Right cardiac atrium (tissue), 5 donors: ENCODE measurements around the gene FRMD4A. TPM values are rescaled to one million over a fixed set of nuclear protein-coding genes. Genes with fewer than 3 reads are reported as not detected.
"Not testable (repeated sequence)": the region's sequence is repeated elsewhere in the genome, so short reads cannot be mapped to it uniquely, and the experiment has no call there.

ENCODE experiments used
- ATAC-seq, 2 donors: fragments of 200-7000 bp; cut with Tn5 transposase; one replicate each; pipeline versions ENCODE4 v1.8.0 to v1.9.1; 2020; ENCODE audit warnings: moderate library complexity in 2 of 2, mild to moderate bottlenecking in 1 of 2
- DNase-seq, 3 donors: peaks; one replicate each; pipeline ENCODE4 v3.0.0-alpha.2; 2020
- H3K27ac ChIP-seq: one replicate; pipeline ENCODE4 v1.5.1; 2013; ENCODE audit warnings: mild to moderate bottlenecking, low read length, control low read depth, moderate library complexity
- H3K27me3 ChIP-seq: one replicate; pipeline ENCODE4 v1.6.1; 2013; ENCODE audit not compliant: control insufficient read depth, insufficient read depth
- H3K4me1 ChIP-seq: one replicate; pipeline ENCODE4 v1.6.1; 2013; ENCODE audit warnings: low read length; ENCODE audit not compliant: control insufficient read depth, insufficient read depth
- H3K4me3 ChIP-seq: one replicate; pipeline ENCODE4 v1.5.1; 2013; ENCODE audit warnings: low read length, control low read depth
- H3K9me3 ChIP-seq: one replicate; pipeline ENCODE4 v1.6.1; 2013; ENCODE audit warnings: low read length; ENCODE audit not compliant: control insufficient read depth
- WGBS: extraction: QIAGEN DNeasy Blood & Tissue Kit; methylation state at CpG from one replicate; pipeline ENCODE4 v1.1.7; 2013; 5-methylcytosine and 5-hydroxymethylcytosine counted together
- intact Hi-C, 4 donors: fragments of 100-400 bp; cut with DNase I; formaldehyde crosslinking; loops; one replicate each; pipeline versions ENCODE4 v1.11.0 to v1.14.0; 2022 to 2023
- polyA plus RNA-seq: library from polyadenylated mRNA; stranded (reverse); fragments of 200-250 nt; gene quantifications from one replicate; pipeline ENCODE4 v1.2.3, GENCODE V29; 2013
- total RNA-seq, 4 donors: library from RNA; stranded (reverse); fragmentation: NEBNext Ultra II Directional; extraction: Animal tissue kit (Norgen Biotek cat#: 25700); gene quantifications; one replicate each; pipeline ENCODE4 v1.2.1, GENCODE V29; 2021
- donor health status: healthy with polysubstance abuse.
- donor health status: DM: no; HTN: yes; CAD: no.
- donor health status: DM: no; HTN: no; CAD: no.
- donor health status: DM: no; HTN: yes; CAD: no; lungs with severe emphysema.
- donor health status: DM: yes; HTN: yes; CAD: no.

FRMD4A gene
- total and polyA plus RNA-seq, 5 donors: 14.8 to 30.3 (median 25.1) TPM

DNA sequence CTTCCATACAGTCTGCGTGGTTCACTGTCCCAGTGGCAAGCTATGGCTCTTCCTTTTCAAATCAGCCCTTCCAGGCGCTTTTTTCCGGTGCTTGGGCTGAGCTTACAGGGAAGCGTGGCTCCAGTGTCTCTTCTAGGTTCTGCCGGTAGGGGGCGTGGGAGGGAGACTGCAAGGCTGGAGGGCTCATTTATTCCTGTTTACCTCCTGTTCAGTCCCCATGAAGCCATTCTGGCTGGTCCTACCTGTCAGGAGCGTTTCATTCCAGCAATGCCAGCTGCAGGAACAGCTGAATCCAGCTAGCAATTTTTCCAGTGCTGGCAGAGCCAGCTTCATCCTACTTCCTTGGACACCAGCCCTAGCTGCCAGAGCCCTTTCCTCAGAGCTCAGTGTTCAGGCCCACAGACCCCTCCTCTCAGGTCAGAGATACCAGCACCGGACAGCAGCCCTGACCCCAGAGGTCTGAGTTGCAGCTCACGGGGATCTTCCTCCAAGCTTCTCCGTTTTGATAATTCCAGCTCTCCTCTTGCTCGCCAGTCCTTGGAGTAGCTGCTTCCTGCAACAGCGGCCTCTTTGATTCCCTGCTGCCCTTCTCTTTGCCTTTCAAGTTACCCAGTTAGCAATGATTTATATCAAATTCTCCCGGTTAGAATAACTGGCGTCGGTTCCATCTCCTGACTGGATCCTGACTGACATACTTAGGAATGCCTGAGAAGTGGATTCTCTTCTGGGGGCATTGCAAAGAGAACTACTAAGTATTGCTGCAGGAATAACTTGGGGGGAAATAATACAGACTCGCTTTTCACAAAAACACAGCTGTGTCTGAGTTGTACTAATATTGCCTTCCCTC is 129.8 kb downstream of the FRMD4A start:
- intact Hi-C loops: no loop called here
- ATAC-seq (no peak), DNase-seq (no peak)
- 49% methylated on average over 16 of the region's 16 CpGs for WGBS
- Histone ChIP-seq H3K4me1 (no peaks in the 10 kb centered on the region), H3K27me3 (no peaks in the 10 kb centered on the region), H3K4me3 (no peak overlapping the region), H3K27ac (no peak overlapping the region), H3K9me3 (no peaks in the 10 kb centered on the region)

DNA sequence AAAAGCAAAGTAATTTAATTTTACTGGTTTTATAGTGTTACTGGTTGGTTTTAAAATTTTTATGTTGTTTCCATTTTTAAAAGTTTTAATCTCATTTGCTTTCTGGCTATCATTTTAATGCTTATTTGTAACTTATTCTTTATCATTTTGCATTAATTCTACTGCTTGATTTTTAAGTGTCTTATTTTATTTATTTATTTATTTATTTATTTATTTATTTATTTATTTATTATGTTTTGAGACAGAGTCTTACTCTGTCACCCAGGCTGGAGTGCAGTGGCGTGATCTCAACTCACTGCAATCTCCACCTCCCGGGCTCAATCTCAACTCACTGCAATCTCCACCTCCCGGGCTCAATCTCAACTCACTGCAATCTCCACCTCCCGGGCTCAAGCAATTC is 131.6 kb downstream of the FRMD4A start:
- WGBS: 94% methylated on average over 4 of the region's 4 CpGs
- not testable (repeated sequence) for ATAC-seq, H3K4me3 ChIP-seq, H3K4me1 ChIP-seq, H3K27ac ChIP-seq, DNase-seq, H3K27me3 ChIP-seq, H3K9me3 ChIP-seq
- intact Hi-C loops: loop anchor here in 2 of 4 donors (5.0 to 10.0 kb wide), 2 partner anchors 276 to 278 kb away; no protein-coding TSS in a partner anchor

DNA sequence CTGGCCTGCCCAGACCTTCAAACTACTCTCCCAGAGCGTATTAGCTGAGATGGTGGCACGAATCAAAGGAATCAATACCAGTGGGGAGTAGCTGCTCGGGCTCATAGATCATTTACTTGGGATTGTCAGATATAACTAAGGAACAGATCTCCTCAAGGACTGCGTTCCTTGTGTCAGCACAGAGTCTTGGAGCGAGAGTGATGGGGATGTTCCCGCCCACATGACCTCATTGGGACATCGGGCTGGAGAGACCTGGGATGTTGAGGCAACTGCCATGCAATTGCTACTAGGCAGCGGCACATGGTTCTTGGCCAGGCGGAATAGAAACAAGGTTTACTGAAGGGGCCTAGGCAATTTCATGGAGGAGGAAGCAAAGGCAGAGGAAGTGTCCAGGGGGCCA is 132.6 kb downstream of the FRMD4A start:
- H3K27ac ChIP-seq: no peak overlapping the region
- H3K4me1 ChIP-seq: no peaks in the 10 kb centered on the region
- intact Hi-C loops: loop anchor here in 2 of 4 donors (5.0 to 10.0 kb wide), 2 partner anchors 277 to 279 kb away; no protein-coding TSS in a partner anchor
- no peak overlapping the region for H3K4me3 ChIP-seq
- DNase-seq (no peak), ATAC-seq (no peak)
- H3K9me3 ChIP-seq: no peaks in the 10 kb centered on the region
- WGBS: 87% methylated on average over 9 of the region's 9 CpGs
- no peaks in the 10 kb centered on the region for H3K27me3 ChIP-seq

DNA sequence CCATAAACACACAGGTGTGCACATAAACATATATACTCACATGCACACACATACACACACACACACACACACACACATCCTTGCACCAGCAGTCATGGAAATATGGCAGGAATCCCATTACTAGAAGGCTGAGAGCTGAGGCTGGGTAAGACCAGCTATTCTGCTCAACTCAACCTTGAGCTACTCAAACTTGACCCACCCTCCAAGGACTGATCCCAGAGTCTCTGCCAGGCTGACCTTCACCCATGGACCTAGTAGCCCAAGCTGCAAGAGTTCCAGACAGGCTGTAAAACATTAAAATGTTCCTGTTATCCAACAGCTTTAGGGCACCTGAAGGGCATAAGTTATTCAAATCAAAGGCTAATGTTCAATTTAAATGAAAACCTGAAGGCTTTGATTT is 134.6 kb downstream of the FRMD4A start:
- Histone ChIP-seq H3K9me3 (no peaks in the 10 kb centered on the region), H3K27me3 (no peaks in the 10 kb centered on the region), H3K4me1 (no peaks in the 10 kb centered on the region), H3K27ac (no peak overlapping the region), H3K4me3 (no peak overlapping the region)
- no peak for DNase-seq
- no peak for ATAC-seq
- intact Hi-C loops: loop anchor here (2.0 to 10.0 kb wide), 3 partner anchors 279 to 283 kb away; no protein-coding TSS in a partner anchor

DNA sequence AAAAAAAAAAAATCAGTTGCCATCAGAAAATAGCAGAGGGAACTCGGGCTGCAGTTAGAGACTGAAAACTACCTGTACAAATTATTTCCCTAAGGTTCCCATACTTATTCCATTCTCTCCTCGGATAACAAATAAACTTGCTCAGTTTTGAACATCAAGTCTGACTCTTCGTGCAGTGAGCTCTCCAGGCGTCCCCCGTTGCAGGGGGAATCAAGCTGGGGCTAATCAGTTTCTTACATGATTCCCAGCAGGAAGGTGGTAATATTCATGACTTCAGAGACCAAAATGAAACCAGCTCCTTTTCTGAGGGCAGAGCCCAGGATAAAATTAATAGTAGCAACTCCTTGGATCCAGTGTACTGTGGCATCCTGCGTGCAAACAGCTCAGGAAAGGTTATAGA is 135.3 kb downstream of the FRMD4A start:
- no peaks in the 10 kb centered on the region for H3K27me3 ChIP-seq
- H3K9me3 ChIP-seq: no peaks in the 10 kb centered on the region
- intact Hi-C loops: loop anchor here in 2 of 4 donors (5.0 to 10.0 kb wide), 2 partner anchors 279 to 282 kb away; no protein-coding TSS in a partner anchor

DNA sequence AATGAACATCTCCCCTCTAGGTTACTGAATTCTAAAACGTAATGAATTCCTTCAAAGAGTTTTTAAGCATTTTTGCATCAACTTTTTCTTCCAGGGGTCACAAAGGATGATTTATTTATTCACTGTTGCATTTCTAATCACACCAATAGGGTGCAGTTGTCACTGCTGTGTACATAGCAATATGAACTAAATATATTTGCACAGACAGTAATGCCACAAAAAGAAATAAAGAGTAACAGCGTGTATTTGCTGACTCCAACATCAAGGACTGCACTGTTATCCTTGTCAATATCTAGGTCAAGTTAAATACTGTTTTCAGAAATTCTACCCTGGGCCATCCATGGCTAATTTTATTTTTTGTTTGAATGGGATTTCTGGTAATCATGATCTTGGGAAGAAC is 138.0 kb downstream of the FRMD4A start:
- intact Hi-C loops: loop anchor here in 1 of 4 donors (10.0 kb wide), 1 partner anchor 282 kb away; no protein-coding TSS in a partner anchor
- WGBS: 80% methylated on average over 2 of the region's 2 CpGs
- no peak for DNase-seq

More for the DNA sequence above, 135.3 kb downstream of the FRMD4A start:
- ATAC-seq (no peak), DNase-seq (no peak)
- 70% methylated on average over 6 of the region's 6 CpGs for WGBS
- Histone ChIP-seq H3K4me1 (no peaks in the 10 kb centered on the region), H3K4me3 (no peak overlapping the region), H3K27ac (no peak overlapping the region)

DNA sequence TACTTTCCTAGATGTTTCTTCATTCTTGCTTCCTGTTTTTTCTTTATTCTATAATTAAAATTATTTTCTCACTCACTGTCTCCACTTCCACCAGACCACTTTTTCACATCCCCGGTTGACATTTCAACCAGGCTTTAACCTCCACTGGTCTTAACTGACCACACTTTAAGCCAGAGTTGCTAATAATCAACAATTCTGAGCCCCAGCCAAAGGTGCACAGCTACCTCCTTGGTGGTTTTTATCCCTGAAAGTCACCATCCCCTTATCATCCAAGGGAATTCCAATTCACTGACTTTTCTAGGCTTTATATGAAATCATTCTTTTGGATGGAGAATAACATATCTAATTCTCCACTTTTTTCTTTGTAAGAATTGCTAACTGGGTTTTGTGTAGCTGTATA is 138.9 kb downstream of the FRMD4A start:
- H3K4me1 ChIP-seq: no peaks in the 10 kb centered on the region
- H3K9me3 ChIP-seq: no peaks in the 10 kb centered on the region
- intact Hi-C loops: loop anchor here in 1 of 4 donors (10.0 kb wide), 1 partner anchor 283 kb away; no protein-coding TSS in a partner anchor
- H3K4me3 ChIP-seq: no peak overlapping the region
- no peak for ATAC-seq
- H3K27me3 ChIP-seq: no peaks in the 10 kb centered on the region
- H3K27ac ChIP-seq: no peak overlapping the region
- WGBS: 54% methylated on average over 1 of the region's 1 CpG
- no peak for DNase-seq

More for the DNA sequence above, 138.0 kb downstream of the FRMD4A start:
- no peak for ATAC-seq
- H3K27me3 ChIP-seq: no peaks in the 10 kb centered on the region
- no peak overlapping the region for H3K27ac ChIP-seq
- H3K4me1 ChIP-seq: no peaks in the 10 kb centered on the region
- H3K9me3 ChIP-seq: no peaks in the 10 kb centered on the region
- H3K4me3 ChIP-seq: no peak overlapping the region

DNA sequence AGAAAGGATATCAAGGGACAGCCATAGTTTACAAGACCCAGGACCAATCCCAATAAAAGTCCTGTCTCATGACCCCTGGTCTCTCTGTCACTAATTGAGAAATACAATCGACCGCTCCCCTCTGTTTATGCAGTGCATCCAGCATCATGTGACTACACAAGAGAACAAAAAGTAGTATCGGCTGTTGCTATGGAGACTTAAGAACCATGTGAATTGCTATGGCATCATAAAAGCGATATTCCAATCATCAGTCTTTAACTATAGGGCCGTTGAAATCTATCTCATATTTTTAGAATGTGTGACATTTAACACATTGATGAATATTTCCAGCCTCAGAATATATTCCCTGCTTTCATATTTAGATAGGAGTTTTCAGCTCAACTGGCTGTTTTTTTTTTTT is 139.3 kb downstream of the FRMD4A start:
- DNase-seq (no peak), ATAC-seq (no peak)
- 63% methylated on average over 5 of the region's 5 CpGs for WGBS
- H3K4me3 ChIP-seq: no peak overlapping the region
- intact Hi-C loops: loop anchor here in 1 of 4 donors (10.0 kb wide), 1 partner anchor 283 kb away; no protein-coding TSS in a partner anchor
- H3K27ac ChIP-seq: no peak overlapping the region
- no peaks in the 10 kb centered on the region for H3K9me3 ChIP-seq
- no peaks in the 10 kb centered on the region for H3K27me3 ChIP-seq
- no peaks in the 10 kb centered on the region for H3K4me1 ChIP-seq

DNA sequence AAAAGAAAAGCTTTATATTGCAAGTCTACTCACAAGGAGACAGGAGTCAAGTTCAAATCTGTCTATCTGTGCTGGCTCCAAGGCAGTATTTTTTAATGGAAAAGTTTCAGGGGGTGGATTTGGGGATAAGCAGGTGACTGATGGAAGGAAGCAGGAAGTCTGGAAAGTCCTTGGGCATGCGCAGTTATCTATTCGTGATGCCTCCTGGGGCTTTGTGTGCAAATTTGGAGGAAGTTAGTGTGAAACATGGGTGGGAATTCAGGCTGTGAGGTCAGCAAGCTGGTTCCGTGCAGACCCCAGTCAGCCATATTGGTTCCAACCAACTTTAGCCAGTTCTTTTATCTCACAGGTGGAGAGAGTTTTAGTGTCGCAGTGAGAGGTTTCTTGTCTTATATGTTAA is 140.0 kb downstream of the FRMD4A start:
- intact Hi-C loops: loop anchor here in 1 of 4 donors (10.0 kb wide), 1 partner anchor 284 kb away; no protein-coding TSS in a partner anchor
- 60% methylated on average over 4 of the region's 4 CpGs for WGBS
- Histone ChIP-seq H3K27ac (no peak overlapping the region), H3K27me3 (no peaks in the 10 kb centered on the region), H3K4me1 (no peaks in the 10 kb centered on the region), H3K9me3 (no peaks in the 10 kb centered on the region), H3K4me3 (no peak overlapping the region)
- no peak for ATAC-seq
- DNase-seq: no peak

DNA sequence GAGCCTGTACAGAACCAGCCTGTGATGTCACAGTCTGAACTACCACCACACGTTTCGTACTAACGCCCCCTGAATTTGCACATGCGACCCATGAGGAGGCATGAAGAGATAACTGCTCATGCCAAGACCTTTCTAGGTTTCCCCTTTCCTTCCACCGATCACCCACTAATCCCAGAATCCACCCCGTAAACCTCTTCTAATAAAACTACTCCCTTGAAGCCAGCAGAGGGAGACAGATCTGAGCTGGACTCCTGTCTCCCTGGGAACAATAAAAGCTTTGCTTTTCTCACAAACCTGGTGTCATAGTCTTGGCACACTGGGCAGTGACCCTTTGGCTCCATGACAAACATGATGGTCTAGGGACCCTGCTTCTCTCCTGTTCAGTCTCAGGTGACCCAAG is 144.5 kb downstream of the FRMD4A start:
- Histone ChIP-seq H3K4me3 (no peak overlapping the region), H3K27ac (no peak overlapping the region), H3K9me3 (no peaks in the 10 kb centered on the region), H3K4me1 (no peaks in the 10 kb centered on the region), H3K27me3 (no peaks in the 10 kb centered on the region)
- intact Hi-C loops: no loop called here
- ATAC-seq (no peak), DNase-seq (no peak)
- WGBS: 80% methylated on average over 6 of the region's 6 CpGs

DNA sequence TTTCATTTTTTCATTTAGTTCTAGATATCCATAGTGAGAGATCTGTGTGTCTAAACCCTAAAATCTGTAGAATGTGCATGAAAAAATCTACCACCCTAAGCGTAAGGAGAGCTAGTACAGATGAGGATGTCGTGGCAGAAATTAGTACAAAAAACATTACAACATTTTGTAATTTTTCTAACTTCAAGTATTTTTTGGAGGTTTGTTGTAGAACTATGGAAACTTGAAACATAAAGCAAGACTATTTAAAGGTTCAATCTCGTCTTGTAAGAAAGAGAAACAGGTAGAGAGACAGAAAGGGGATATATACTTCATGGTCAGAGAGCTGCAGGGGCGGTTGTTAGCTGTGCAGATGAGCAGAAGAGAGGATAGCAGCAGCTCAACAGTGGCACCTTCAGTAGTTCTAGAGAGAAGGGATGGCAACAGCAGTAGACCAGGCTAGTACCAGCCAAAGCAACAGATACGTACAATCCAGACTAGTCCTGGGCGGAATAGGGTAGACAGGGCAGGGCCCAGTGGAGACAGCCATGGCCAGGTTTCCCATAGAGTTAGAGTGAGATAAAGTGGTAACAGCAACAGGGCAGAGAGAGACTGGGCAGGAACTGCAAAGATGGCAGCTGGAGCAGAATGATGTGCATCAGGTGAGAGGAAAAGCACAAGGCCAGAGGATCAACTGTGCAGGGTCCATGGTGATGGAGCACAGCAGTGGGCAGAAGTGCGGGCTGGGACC is 145.2 kb downstream of the FRMD4A start:
- no peak for DNase-seq
- WGBS: 54% methylated on average over 7 of the region's 7 CpGs

More for the DNA sequence above, 145.2 kb downstream of the FRMD4A start:
- intact Hi-C loops: no loop called here
- no peaks in the 10 kb centered on the region for H3K4me1 ChIP-seq
- H3K9me3 ChIP-seq: no peaks in the 10 kb centered on the region
- H3K4me3 ChIP-seq: no peak overlapping the region
- no peaks in the 10 kb centered on the region for H3K27me3 ChIP-seq
- H3K27ac ChIP-seq: no peak overlapping the region
- no peak for ATAC-seq
